Heart left ventricle (tissue), 16 donors: ENCODE measurements around the gene BCL2L13. TPM values are rescaled to one million over a fixed set of nuclear protein-coding genes. Genes with fewer than 3 reads are reported as not detected.

Source experiments
- ATAC-seq, 4 donors: fragments of 200-7000 bp; cut with Tn5 transposase; one replicate each; pipeline ENCODE4 v1.9.1; 2020 to 2022; ENCODE audit warnings: moderate library complexity in 4 of 4, mild to moderate bottlenecking in 3 of 4, moderate number of reproducible peaks in 1 of 4
- DNase-seq, 5 donors: peaks; one replicate each; pipeline ENCODE4 v3.0.0-alpha.2; 2020
- H3K27ac ChIP-seq, 12 donors: fragments of 200-600 bp; sonication (generic) in 4 of 12; one replicate each; pipeline versions ENCODE4 v1.5.0 to v1.8.0; 2016 to 2022; ENCODE audit warnings: mild to moderate bottlenecking in 2 of 12
- H3K27me3 ChIP-seq, 9 donors: fragments of 200-600 bp; sonication (generic) in 2 of 9; one replicate each; pipeline versions ENCODE4 v1.5.1 to v1.8.0; 2016 to 2022; ENCODE audit warnings: mild to moderate bottlenecking in 3 of 9
- H3K36me3 ChIP-seq, 9 donors: fragments of 200-600 bp; sonication (generic) in 2 of 9; one replicate each; pipeline versions ENCODE4 v1.5.0 to v1.8.0; 2018 to 2022; ENCODE audit warnings: mild to moderate bottlenecking in 2 of 9
- H3K4me1 ChIP-seq, 12 donors: fragments of 200-600 bp; sonication (generic) in 4 of 12; one replicate each; pipeline versions ENCODE4 v1.5.0 to v1.8.0; 2016 to 2022; ENCODE audit warnings: mild to moderate bottlenecking in 3 of 12
- H3K4me3 ChIP-seq, 12 donors: fragments of 200-600 bp; sonication (generic) in 4 of 12; one replicate each; pipeline versions ENCODE4 v1.5.0 to v1.8.0; 2017 to 2022; ENCODE audit warnings: mild to moderate bottlenecking in 9 of 12, moderate library complexity in 4 of 12
- H3K9me3 ChIP-seq, 12 donors: fragments of 200-600 bp; sonication (generic) in 4 of 12; one replicate each; pipeline versions ENCODE4 v1.5.0 to v1.8.0; 2016 to 2022; ENCODE audit warnings: mild to moderate bottlenecking in 1 of 12
- POLR2A ChIP-seq, 2 donors: fragments of 450-650 bp; IDR thresholded peaks; one replicate each; pipeline ENCODE4 v1.6.1; 2017; ENCODE audit warnings: antibody characterized with exemption in 2 of 2, mild to moderate bottlenecking in 2 of 2, moderate library complexity in 2 of 2
- WGBS, 4 donors: extraction: QIAGEN DNeasy Blood & Tissue Kit in 2 of 4; methylation state at CpG; one replicate each; pipeline versions ENCODE4 v1.1.5 to v1.1.7; 2013 to 2018; 5-methylcytosine and 5-hydroxymethylcytosine counted together
- intact Hi-C, 10 donors: fragments of 100-400 bp; cut with DNase I; formaldehyde crosslinking; loops; one replicate each; pipeline versions ENCODE4 v1.11.1 to v1.14.2; 2022
- polyA plus RNA-seq, 2 donors: library from polyadenylated mRNA; stranded (reverse); fragments of 200-250 nt; gene quantifications; one replicate each; pipeline ENCODE4 v1.2.3, GENCODE V29; 2013
- total RNA-seq, 9 donors: library from RNA; depleted of rRNA in 2 of 9; stranded (reverse); fragments of >200 nt in 2 of 9; fragmentation: NEBNext Ultra II Directional in 3 of 9; extraction: Animal tissue kit (Norgen Biotek cat#: 25700) in 3 of 9; gene quantifications; one replicate each; pipeline versions ENCODE4 v1.1.0 to v1.2.4, GENCODE V29; 2016 to 2023
- TF ChIP-seq, protein P1 (sequence below), 12 donors: fragments of 200-600 bp; sonication (generic) in 4 of 12; IDR thresholded peaks; one replicate each; pipeline versions ENCODE4 v1.5.0 to v1.8.0; 2018 to 2022; ENCODE audit warnings: antibody characterized with exemption in 12 of 12, mild to moderate bottlenecking in 5 of 12
- donor health status: ischemic (EF 13 %, LVEDD 7.1; RV severe dilation, severe dysfunction).
- donor health status: healthy with polysubstance abuse.
- donor health status: DM: no; HTN: yes; CAD: no.
- donor health status: DM: no; HTN: no; CAD: no.
- donor health status: ischemic (EF 25% LVEDD 6.9; RV normal size, moderate dysfunction).
- donor health status: ischemic (EF 25% LVEDD 5.7; RV mildly dilated, moderate dysfunction).
- donor health status: healthy.
- donor health status: DM: yes; HTN: yes; CAD: no.
- donor health status: ischemic (EF 35%, LVEDD 5.7; RV mildly dilated, moderate dysfunction).
- donor health status: nonischemic (EF 11% LVEDD 7.7; RV severe dilation, severe dysfunction).
- donor health status: DM: yes; HTN: yes; CAD: no.
- donor health status: PGD.
- donor health status: ischemic (EF 29% LVEDD 5.4; RV normal size, mild dysfunction).
- donor health status: nonischemic (EF 23%, LVEDD 6.1; RV moderate dilation, normal function).

Gene BCL2L13
- total and polyA plus RNA-seq, 11 donors, result 46.3 to 187 (median 89.6) TPM

DNA sequence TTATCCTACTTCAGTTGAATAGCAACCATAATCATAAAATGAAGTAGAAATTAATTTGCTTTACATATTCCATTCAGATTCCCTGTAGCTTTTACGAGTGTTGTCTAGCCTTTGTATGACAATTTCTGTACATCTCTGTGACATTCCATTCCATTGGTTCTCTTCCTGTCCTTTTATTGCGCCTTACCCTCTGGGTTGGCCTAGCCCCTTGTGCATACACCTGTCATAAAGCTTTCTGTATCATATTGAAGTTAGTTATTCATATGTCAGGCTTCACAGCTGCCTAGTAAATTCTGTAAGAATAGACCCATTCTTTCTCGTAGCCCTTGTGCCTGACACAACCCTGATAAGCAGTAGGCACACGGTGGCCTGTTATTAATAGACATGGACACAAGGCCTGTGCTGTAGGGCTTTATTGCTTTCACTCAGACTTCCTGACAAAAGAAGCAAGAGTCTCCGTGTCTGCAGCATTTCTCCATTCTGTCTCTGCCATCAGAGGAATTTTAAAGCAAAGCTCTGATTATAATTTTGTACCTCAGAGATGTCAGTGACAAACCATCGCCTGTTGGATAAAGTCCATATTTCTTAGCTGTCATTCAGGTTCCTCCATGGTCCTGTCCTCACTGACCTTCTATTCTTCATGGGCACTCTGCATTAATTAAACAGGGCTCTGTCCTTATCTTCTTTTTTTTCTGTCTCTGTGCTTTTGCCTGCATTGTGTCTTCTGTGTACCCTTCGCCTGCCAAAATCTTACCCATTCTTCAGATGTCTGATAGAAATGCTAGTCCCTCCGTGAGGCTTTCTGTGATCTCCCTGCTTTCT, 86.3 kb downstream of the BCL2L13 start:
- WGBS, 4 donors, result 46 to 50% (median 47%) methylated on average over 8 of the region's 8 CpGs
- TF ChIP-seq POLR2A (IDR thresholded peaks at IDR 0.05), result no peak
- TF ChIP-seq, protein P1, sequence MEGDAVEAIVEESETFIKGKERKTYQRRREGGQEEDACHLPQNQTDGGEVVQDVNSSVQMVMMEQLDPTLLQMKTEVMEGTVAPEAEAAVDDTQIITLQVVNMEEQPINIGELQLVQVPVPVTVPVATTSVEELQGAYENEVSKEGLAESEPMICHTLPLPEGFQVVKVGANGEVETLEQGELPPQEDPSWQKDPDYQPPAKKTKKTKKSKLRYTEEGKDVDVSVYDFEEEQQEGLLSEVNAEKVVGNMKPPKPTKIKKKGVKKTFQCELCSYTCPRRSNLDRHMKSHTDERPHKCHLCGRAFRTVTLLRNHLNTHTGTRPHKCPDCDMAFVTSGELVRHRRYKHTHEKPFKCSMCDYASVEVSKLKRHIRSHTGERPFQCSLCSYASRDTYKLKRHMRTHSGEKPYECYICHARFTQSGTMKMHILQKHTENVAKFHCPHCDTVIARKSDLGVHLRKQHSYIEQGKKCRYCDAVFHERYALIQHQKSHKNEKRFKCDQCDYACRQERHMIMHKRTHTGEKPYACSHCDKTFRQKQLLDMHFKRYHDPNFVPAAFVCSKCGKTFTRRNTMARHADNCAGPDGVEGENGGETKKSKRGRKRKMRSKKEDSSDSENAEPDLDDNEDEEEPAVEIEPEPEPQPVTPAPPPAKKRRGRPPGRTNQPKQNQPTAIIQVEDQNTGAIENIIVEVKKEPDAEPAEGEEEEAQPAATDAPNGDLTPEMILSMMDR (IDR thresholded peaks at IDR 0.05), result no peak
- Histone ChIP-seq H3K36me3 (peaks cover 0 to 39% (median 32%) of the 10 kb centered on the region in 9 donors), H3K4me3 (no peak overlapping the region), H3K9me3 (no peaks in the 10 kb centered on the region), H3K27ac (peak overlapping the region; percentile 67 to 93 (median 82)), H3K4me1 (peaks cover 0 to 42% (median 9%) of the 10 kb centered on the region in 12 donors), H3K27me3 (no peaks in the 10 kb centered on the region)
- peak in 1 of 5 donors; percentile 49 for DNase-seq
- ATAC-seq, result peak; percentile 82 to 87 (median 84)
- intact Hi-C loops, result loop anchor here in 2 of 10 donors (10.0 kb wide), 1 partner anchor 170 kb away; no protein-coding TSS in a partner anchor

DNA sequence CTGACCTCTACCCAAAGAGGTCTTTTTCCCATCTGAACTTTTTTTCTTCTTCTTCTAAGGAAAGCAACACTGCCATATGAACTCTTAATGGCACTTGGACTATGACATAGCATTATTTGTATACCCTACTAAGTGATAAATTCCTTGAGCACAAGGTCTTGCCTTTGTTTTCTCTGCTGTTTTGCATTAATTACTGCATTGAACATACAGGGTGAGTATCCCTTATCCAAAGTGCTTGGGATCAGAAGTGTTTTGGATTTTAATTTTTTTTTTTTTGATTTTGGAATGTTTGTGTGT, 86.9 kb downstream of the BCL2L13 start:
- Histone ChIP-seq H3K9me3 (no peaks in the 10 kb centered on the region), H3K4me1 (peaks cover 0 to 42% (median 9%) of the 10 kb centered on the region in 12 donors), H3K27me3 (no peaks in the 10 kb centered on the region), H3K4me3 (no peak overlapping the region), H3K36me3 (peaks cover 0 to 44% (median 37%) of the 10 kb centered on the region in 9 donors), H3K27ac (peak overlapping the region; percentile 67 to 93 (median 82))
- DNase-seq, result no peak
- TF ChIP-seq, protein P1 (IDR thresholded peaks at IDR 0.05), result no peak
- TF ChIP-seq POLR2A (IDR thresholded peaks at IDR 0.05), result no peak
- no peak for ATAC-seq
- intact Hi-C loops, result loop anchor here in 2 of 10 donors (10.0 kb wide), 1 partner anchor 171 kb away; no protein-coding TSS in a partner anchor

DNA sequence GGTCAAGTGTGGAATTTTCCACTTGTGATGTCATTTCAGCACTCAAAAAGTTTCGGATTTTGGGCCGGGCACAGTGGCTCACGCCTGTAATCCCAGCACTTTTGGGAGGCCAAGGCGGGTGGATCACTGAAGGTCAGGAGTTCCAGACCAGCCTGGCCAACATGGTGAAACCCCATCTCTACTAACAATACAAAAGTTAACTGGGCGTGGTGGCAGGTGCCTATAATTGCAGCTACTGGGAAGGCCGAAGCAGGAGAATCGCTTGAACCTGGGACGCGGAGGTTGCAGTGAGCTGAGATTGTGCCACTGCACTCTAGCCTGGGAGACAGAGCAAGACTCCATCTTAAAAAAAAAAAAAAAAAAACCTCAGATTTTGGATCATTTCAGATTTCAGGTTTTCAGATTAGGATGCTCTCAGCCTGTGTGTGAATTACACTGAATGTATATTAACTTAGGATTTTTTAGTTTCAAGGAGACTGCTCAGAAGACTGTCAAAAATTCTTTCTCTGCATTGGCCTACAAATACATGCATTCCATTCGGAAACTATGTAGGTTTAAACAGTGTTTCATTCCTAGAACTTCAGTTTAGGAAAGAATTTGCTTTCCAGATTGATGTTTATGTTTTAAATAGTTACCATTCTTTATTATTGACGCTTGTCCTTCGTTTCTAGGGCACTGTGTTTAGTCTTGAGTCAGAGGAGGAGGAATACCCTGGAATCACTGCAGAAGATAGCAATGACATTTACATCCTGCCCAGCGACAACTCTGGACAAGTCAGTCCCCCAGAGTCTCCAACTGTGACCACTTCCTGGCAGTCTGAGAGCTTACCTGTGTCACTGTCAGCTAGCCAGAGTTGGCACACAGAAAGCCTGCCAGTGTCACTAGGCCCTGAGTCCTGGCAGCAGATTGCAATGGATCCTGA, 87.7 kb downstream of the BCL2L13 start:
- H3K27me3 ChIP-seq, result no peaks in the 10 kb centered on the region
- WGBS, 4 donors, result 79 to 83% (median 81%) methylated on average over 13 of the region's 13 CpGs
- intact Hi-C loops, result loop anchor here in 2 of 10 donors (10.0 kb wide), 1 partner anchor 171 kb away; no protein-coding TSS in a partner anchor
- H3K9me3 ChIP-seq, result no peaks in the 10 kb centered on the region
- TF ChIP-seq POLR2A (IDR thresholded peaks at IDR 0.05), result no peak
- TF ChIP-seq, protein P1 (IDR thresholded peaks at IDR 0.05), result no peak
- peaks cover 0 to 42% (median 9%) of the 10 kb centered on the region in 12 donors for H3K4me1 ChIP-seq
- peaks cover 0 to 51% (median 43%) of the 10 kb centered on the region in 9 donors for H3K36me3 ChIP-seq
- no peak overlapping the region for H3K4me3 ChIP-seq
- H3K27ac ChIP-seq, result peak overlapping the region; percentile 13 to 93 (median 82)
- ATAC-seq (peak; percentile 11 to 53 (median 34)), DNase-seq (peak in 2 of 5 donors; percentile 43 to 67)
